Measurements from ENCODE around the gene NEU3.

The NEU3 gene

GRCh38 chr11:75056814-75057213 lies 68.1 kb downstream of the NEU3 start:
- no peak for DNase-seq (ENCODE audit: low read depth in 2 of 3, low spot score in 1 of 3)

- no peak for DNase-seq (ENCODE audit: low read depth in 2 of 3, low spot score in 1 of 3)
Measured at GRCh38 chr11:75059299-75059698, 70.6 kb downstream of the NEU3 start.

DNA sequence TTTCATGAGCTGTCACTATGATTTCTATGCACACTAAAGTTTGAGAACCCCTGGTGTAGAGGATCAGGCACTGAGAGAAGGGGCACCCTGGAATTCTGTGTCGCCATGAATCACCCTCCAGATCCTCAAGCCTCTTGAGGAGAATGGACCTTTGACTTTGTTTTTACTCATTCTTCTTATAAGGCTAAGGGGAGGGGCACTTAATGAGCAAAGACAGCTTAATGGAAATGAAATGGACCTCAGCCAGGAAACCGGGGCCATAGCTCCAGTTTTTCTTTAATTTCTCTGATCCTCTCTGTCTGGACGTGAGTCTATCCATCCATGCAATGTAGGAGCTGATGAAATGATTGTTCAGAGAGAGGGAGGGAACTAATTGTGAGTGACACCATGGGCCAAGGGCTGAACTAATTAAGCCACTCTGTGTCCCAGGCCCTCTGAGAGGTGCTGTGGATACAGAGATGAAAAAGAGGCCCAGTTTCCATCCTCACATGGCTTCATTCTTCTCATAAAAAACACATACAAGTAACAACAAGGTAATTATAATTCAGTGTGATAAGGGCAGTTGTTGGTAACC lies 75.1 kb downstream of the NEU3 start:
- no peak for DNase-seq (ENCODE audit: low read depth in 2 of 3, low spot score in 1 of 3)

DNA sequence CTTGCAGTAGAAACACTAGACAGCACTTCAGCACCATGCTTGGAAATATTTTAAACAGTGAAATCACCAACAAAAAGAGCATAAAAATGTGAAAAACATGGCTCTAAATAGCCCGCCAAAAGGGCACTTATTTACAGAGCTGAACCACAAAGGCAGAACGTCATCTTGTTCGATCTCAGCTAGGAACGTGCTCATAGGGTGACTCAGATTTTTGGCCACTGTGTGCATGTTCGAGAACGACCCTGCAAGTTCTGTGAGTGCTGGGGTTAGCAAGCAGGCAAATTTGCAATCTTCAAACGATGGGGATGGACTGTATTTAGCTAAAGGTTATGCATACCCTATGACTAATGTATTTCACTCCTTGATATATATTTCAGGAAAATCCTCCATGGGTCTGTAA lies 77.3 kb downstream of the NEU3 start:
- DNase-seq (ENCODE audit: low read depth in 2 of 3, low spot score in 1 of 3) = no peak
